ENCODE measurements around the gene ASTN1.

ASTN1 gene

GRCh38 chr1:177181631-177182291, 17.2 kb upstream of the ASTN1 start:
- no peaks in the 10 kb centered on the region for H4K20me1 ChIP-seq (ENCODE audit: insufficient read depth, low read length, poor library complexity, severe bottlenecking)
- no peaks in the 10 kb centered on the region for H3K9me3 ChIP-seq (ENCODE audit: insufficient read depth, low read depth, low read length)
- H3K27me3 ChIP-seq (ENCODE audit: insufficient read depth, low read length, poor library complexity, severe bottlenecking), result no peaks in the 10 kb centered on the region
- H3F3A ChIP-seq (ENCODE audit: low read depth), result no peaks in the 10 kb centered on the region
- H3K79me2 ChIP-seq (ENCODE audit: insufficient read depth, low read length), result no peaks in the 10 kb centered on the region
- H2AFZ ChIP-seq (ENCODE audit: low read length), result no peak overlapping the region
- no peak overlapping the region for H3K4me3 ChIP-seq (ENCODE audit: low read length, poor library complexity, severe bottlenecking)
- TF ChIP-seq EZH2phosphoT487 (IDR thresholded peaks at IDR 0.05; ENCODE audit: borderline replicate concordance), result no peak
- TF ChIP-seq CTCF (conservative IDR thresholded peaks at IDR 0.05; ENCODE audit: low read length), result peak; percentile 49
- H3K9me2 ChIP-seq (replicated peaks; ENCODE audit: low read depth, low read length), result no peaks in the 10 kb centered on the region
- no peak overlapping the region for H3K4me2 ChIP-seq (ENCODE audit: low read depth, low read length, poor library complexity, severe bottlenecking)
- no peaks in the 10 kb centered on the region for H3K4me1 ChIP-seq (ENCODE audit: insufficient read depth, low read length, poor library complexity, severe bottlenecking)
- no peaks in the 10 kb centered on the region for H3K36me3 ChIP-seq (ENCODE audit: insufficient read depth, low read length)
- no peak overlapping the region for H3K9ac ChIP-seq (ENCODE audit: low read depth, low read length, poor library complexity, severe bottlenecking)

- no peaks in the 10 kb centered on the region for H3K27me3 ChIP-seq (ENCODE audit: insufficient read depth, low read length, poor library complexity, severe bottlenecking)
- H2AFZ ChIP-seq (ENCODE audit: low read length), result no peak overlapping the region
- H3K9me3 ChIP-seq (ENCODE audit: insufficient read depth, low read depth, low read length), result no peaks in the 10 kb centered on the region
- H3K79me2 ChIP-seq (ENCODE audit: insufficient read depth, low read length), result no peaks in the 10 kb centered on the region
- no peak overlapping the region for H3K4me3 ChIP-seq (ENCODE audit: low read length, poor library complexity, severe bottlenecking)
- H3K4me2 ChIP-seq (ENCODE audit: low read depth, low read length, poor library complexity, severe bottlenecking), result no peak overlapping the region
- H3K9ac ChIP-seq (ENCODE audit: low read depth, low read length, poor library complexity, severe bottlenecking), result no peak overlapping the region
- no peaks in the 10 kb centered on the region for H3K9me2 ChIP-seq (replicated peaks; ENCODE audit: low read depth, low read length)
- H3F3A ChIP-seq (ENCODE audit: low read depth), result no peaks in the 10 kb centered on the region
- H3K36me3 ChIP-seq (ENCODE audit: insufficient read depth, low read length), result no peaks in the 10 kb centered on the region
- no peaks in the 10 kb centered on the region for H3K4me1 ChIP-seq (ENCODE audit: insufficient read depth, low read length, poor library complexity, severe bottlenecking)
- H4K20me1 ChIP-seq (ENCODE audit: insufficient read depth, low read length, poor library complexity, severe bottlenecking), result no peaks in the 10 kb centered on the region
- TF ChIP-seq EZH2phosphoT487 (IDR thresholded peaks at IDR 0.05; ENCODE audit: borderline replicate concordance) (no peak), CTCF (conservative IDR thresholded peaks at IDR 0.05; ENCODE audit: low read length) (no peak)
Measured at GRCh38 chr1:177181280-177181630, 16.7 kb upstream of the ASTN1 start.

GRCh38 chr1:177174921-177175634, 10.6 kb upstream of the ASTN1 start:
- Histone ChIP-seq H3K27me3 (ENCODE audit: insufficient read depth, low read length, poor library complexity, severe bottlenecking) (no peaks in the 10 kb centered on the region), H3F3A (ENCODE audit: low read depth) (no peaks in the 10 kb centered on the region), H2AFZ (ENCODE audit: low read length) (no peak overlapping the region), H3K9me2 (replicated peaks; ENCODE audit: low read depth, low read length) (no peaks in the 10 kb centered on the region), H3K4me1 (ENCODE audit: insufficient read depth, low read length, poor library complexity, severe bottlenecking) (no peaks in the 10 kb centered on the region), H3K9ac (ENCODE audit: low read depth, low read length, poor library complexity, severe bottlenecking) (no peak overlapping the region), H3K4me3 (ENCODE audit: low read length, poor library complexity, severe bottlenecking) (no peak overlapping the region), H3K4me2 (ENCODE audit: low read depth, low read length, poor library complexity, severe bottlenecking) (no peak overlapping the region), H3K36me3 (ENCODE audit: insufficient read depth, low read length) (no peaks in the 10 kb centered on the region), H3K79me2 (ENCODE audit: insufficient read depth, low read length) (no peaks in the 10 kb centered on the region), H3K9me3 (ENCODE audit: insufficient read depth, low read depth, low read length) (no peaks in the 10 kb centered on the region), H4K20me1 (ENCODE audit: insufficient read depth, low read length, poor library complexity, severe bottlenecking) (no peaks in the 10 kb centered on the region)
- no peak for TF ChIP-seq CTCF (conservative IDR thresholded peaks at IDR 0.05; ENCODE audit: low read length)
- no peak for TF ChIP-seq EZH2phosphoT487 (IDR thresholded peaks at IDR 0.05; ENCODE audit: borderline replicate concordance)

All from Loucy (cell line).